ENCODE measurements around the gene CCDC167. TPM values are rescaled to one million over a fixed set of nuclear protein-coding genes. Genes with fewer than 3 reads are reported as not detected.
A peak's percentile ranks its signal among the peaks of the same experiment; 100 is the strongest.
"Not testable (repeated sequence)": the region's sequence is repeated elsewhere in the genome, so short reads cannot be mapped to it uniquely, and the experiment has no call there.

The CCDC167 gene
- total RNA-seq, 1 donor from 2014 or later, result 15.3 TPM

GRCh38 chr6:37511201-37511600 is 11.5 kb upstream of the CCDC167 start:
- DNase-seq (ENCODE audit: low read depth in 2 of 2), result no peak

- DNase-seq (ENCODE audit: low read depth in 2 of 2), result no peak
Measured at GRCh38 chr6:37507690-37508421, 8.2 kb upstream of the CCDC167 start.

- no peak for DNase-seq (ENCODE audit: low read depth in 2 of 2)
Measured at GRCh38 chr6:37507077-37507476, 7.4 kb upstream of the CCDC167 start.

GRCh38 chr6:37506479-37506878 is 6.8 kb upstream of the CCDC167 start:
- DNase-seq (ENCODE audit: low read depth in 2 of 2), result no peak

- no peak for DNase-seq (ENCODE audit: low read depth in 2 of 2)
Measured at GRCh38 chr6:37504024-37504423, 4.3 kb upstream of the CCDC167 start.

- DNase-seq (ENCODE audit: low read depth in 2 of 2), result no peak
Measured at GRCh38 chr6:37503309-37503965, 3.7 kb upstream of the CCDC167 start.

- DNase-seq (ENCODE audit: low read depth in 2 of 2), result peak in 1 of 2 donors; percentile 18
Measured at GRCh38 chr6:37502703-37503291, 3.1 kb upstream of the CCDC167 start.

GRCh38 chr6:37501632-37502491 is 2.2 kb upstream of the CCDC167 start:
- peak in 1 of 2 donors; percentile 22 for DNase-seq (ENCODE audit: low read depth in 2 of 2)

- DNase-seq (ENCODE audit: low read depth in 2 of 2), result not testable (repeated sequence)
Measured at GRCh38 chr6:37500904-37501303, 1.2 kb upstream of the CCDC167 start.

GRCh38 chr6:37500294-37500608 is 558 bp upstream of the CCDC167 start:
- DNase-seq (ENCODE audit: low read depth in 2 of 2), result no peak

GRCh38 chr6:37496951-37497885 is 2.5 kb downstream of the CCDC167 start:
- DNase-seq (ENCODE audit: low read depth in 2 of 2), result no peak

GRCh38 chr6:37495244-37495934 is 4.3 kb downstream of the CCDC167 start:
- DNase-seq (ENCODE audit: low read depth in 2 of 2), result no peak

- no peak for DNase-seq (ENCODE audit: low read depth in 2 of 2)
Measured at GRCh38 chr6:37493661-37493995, 6.1 kb downstream of the CCDC167 start.

GRCh38 chr6:37492991-37493660 is 6.6 kb downstream of the CCDC167 start:
- no peak for DNase-seq (ENCODE audit: low read depth in 2 of 2)

GRCh38 chr6:37492236-37492972 is 7.3 kb downstream of the CCDC167 start:
- no peak for DNase-seq (ENCODE audit: low read depth in 2 of 2)

GRCh38 chr6:37491830-37492208 is 7.9 kb downstream of the CCDC167 start:
- DNase-seq (ENCODE audit: low read depth in 2 of 2), result no peak

- no peak for DNase-seq (ENCODE audit: low read depth in 2 of 2)
Measured at GRCh38 chr6:37491171-37491829, 8.4 kb downstream of the CCDC167 start.

GRCh38 chr6:37490536-37491170 is 9.0 kb downstream of the CCDC167 start:
- DNase-seq (ENCODE audit: low read depth in 2 of 2), result no peak
